GM19395 (cell line): ENCODE data around the gene PDIA6.
"Not testable (repeated sequence)": the region's sequence is repeated elsewhere in the genome, so short reads cannot be mapped to it uniquely, and the experiment has no call there.

Experiments
- ATAC-seq: cut with Tn5 transposase; IDR thresholded peaks from one replicate; pipeline ENCODE4 v1.9.1; 2021; ENCODE audit warnings: mild to moderate bottlenecking, moderate library complexity; ENCODE audit not compliant: unreplicated experiment

Gene PDIA6

GRCh38 chr2:10833021-10833420, 20.4 kb upstream of the PDIA6 start:
- no peak for ATAC-seq

GRCh38 chr2:10832203-10832936, 19.8 kb upstream of the PDIA6 start:
- peak; percentile 86 for ATAC-seq

- ATAC-seq = no peak
Measured at GRCh38 chr2:10831400-10831985, 18.9 kb upstream of the PDIA6 start.

- no peak for ATAC-seq
Measured at GRCh38 chr2:10830641-10831399, 18.2 kb upstream of the PDIA6 start.

GRCh38 chr2:10830203-10830602, 17.6 kb upstream of the PDIA6 start:
- ATAC-seq = no peak

GRCh38 chr2:10829299-10829698, 16.7 kb upstream of the PDIA6 start:
- no peak for ATAC-seq

GRCh38 chr2:10828346-10828745, 15.8 kb upstream of the PDIA6 start:
- no peak for ATAC-seq

- no peak for ATAC-seq
Measured at GRCh38 chr2:10826625-10827024, 14.0 kb upstream of the PDIA6 start.

GRCh38 chr2:10826026-10826425, 13.4 kb upstream of the PDIA6 start:
- no peak for ATAC-seq

- ATAC-seq = no peak
Measured at GRCh38 chr2:10824191-10824590, 11.6 kb upstream of the PDIA6 start.

- no peak for ATAC-seq
Measured at GRCh38 chr2:10820978-10821695, 8.6 kb upstream of the PDIA6 start.

- ATAC-seq = no peak
Measured at GRCh38 chr2:10820562-10820961, 8.0 kb upstream of the PDIA6 start.

- no peak for ATAC-seq
Measured at GRCh38 chr2:10819714-10820314, 7.2 kb upstream of the PDIA6 start.

GRCh38 chr2:10818984-10819383, 6.4 kb upstream of the PDIA6 start:
- no peak for ATAC-seq

GRCh38 chr2:10818305-10818704, 5.7 kb upstream of the PDIA6 start:
- ATAC-seq = not testable (repeated sequence)

- no peak for ATAC-seq
Measured at GRCh38 chr2:10817413-10817812, 4.8 kb upstream of the PDIA6 start.

GRCh38 chr2:10814571-10815331, 2.2 kb upstream of the PDIA6 start:
- ATAC-seq = no peak

GRCh38 chr2:10814142-10814541, 1.6 kb upstream of the PDIA6 start:
- ATAC-seq = no peak

- ATAC-seq = not testable (repeated sequence)
Measured at GRCh38 chr2:10813163-10814138, 866 bp upstream of the PDIA6 start.
